GM12878 (cell line): ENCODE results near the gene PLEKHA5.

Source experiments
- TCF12 ChIP-seq: IDR thresholded peaks from 2 replicates; pipeline ENCODE4 v1.6.1; 2011; ENCODE audit warnings: low read depth, mild to moderate bottlenecking, low read length
- ZNF207 ChIP-seq: fragments of 450-650 bp; IDR thresholded peaks from 2 replicates; pipeline ENCODE4 v1.6.1; 2014; ENCODE audit warnings: antibody characterized with exemption, mild to moderate bottlenecking, borderline replicate concordance

DNA sequence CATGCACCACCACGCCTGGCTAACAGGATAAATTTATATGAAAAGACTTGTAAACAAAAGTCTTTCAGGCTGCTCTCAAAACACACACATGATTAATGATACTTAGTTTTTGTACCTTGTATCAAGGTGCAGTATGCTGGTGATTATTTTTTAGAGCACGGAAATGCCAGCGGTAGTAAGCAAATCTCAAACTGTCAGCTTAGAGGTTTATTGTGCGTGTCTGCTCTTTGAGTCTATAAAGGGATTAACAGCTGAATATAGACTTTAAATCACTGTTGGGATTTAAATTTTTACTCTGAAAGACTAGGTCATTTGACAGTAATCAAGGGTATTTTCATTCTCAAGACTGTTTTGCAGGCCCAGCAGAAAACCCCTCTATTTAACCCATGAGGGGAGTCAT, 50.5 kb downstream of the PLEKHA5 start:
- TF ChIP-seq ZNF207 (no peak), TCF12 (no peak)
